Measurements from ENCODE around the gene EDN1. TPM values are rescaled to one million over a fixed set of nuclear protein-coding genes. Genes with fewer than 3 reads are reported as not detected.

The EDN1 gene
- total RNA-seq, 1 experiment from 2014 or later: 25.6 TPM

DNA sequence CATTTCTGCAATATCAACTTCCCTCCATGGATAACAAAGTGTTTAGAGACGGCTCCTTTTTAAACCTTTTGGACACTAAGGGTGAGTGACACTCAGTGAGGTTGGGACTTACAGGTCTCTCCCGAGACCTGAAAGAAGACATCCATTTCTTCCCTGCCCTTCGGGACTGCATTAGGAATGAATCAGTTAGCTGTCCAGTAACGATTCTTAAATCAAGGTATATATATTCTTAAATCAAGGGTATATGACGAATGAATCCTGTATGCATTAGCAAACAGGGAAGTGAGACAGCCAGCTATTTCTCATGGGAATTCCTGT lies 52.9 kb downstream of the EDN1 start:
- DNase-seq (peak; percentile 92), ATAC-seq (peak; percentile 82)
- Histone ChIP-seq H3K36me3 (ENCODE audit: low read depth, low read length) (no peaks in the 10 kb centered on the region), H4K20me1 (ENCODE audit: low read length) (no peaks in the 10 kb centered on the region), H3K27me3 (ENCODE audit: low read length) (no peaks in the 10 kb centered on the region), H3K4me2 (ENCODE audit: low read length) (peak overlapping the region; percentile 63), H2AFZ (ENCODE audit: low read length) (peak overlapping the region; percentile 17; the same call in 1 of the 2 replicates), H3F3A (ENCODE audit: low read length, unreplicated experiment) (peaks cover 19% of the 10 kb centered on the region), H3K9me3 (ENCODE audit: low read length) (no peaks in the 10 kb centered on the region), H3K4me1 (ENCODE audit: insufficient read depth, low read length) (peaks cover 34% of the 10 kb centered on the region), H3K79me2 (ENCODE audit: low read length) (no peaks in the 10 kb centered on the region), H3K27ac (ENCODE audit: low read length) (peak overlapping the region; percentile 90), H3K9me2 (replicated peaks; ENCODE audit: low read length) (no peaks in the 10 kb centered on the region), H3K9ac (ENCODE audit: low read length) (peak overlapping the region; percentile 54), H3K4me3 (ENCODE audit: low read length) (peak overlapping the region; percentile 13)
- ChIA-PET POLR2A (ENCODE audit: unreplicated experiment) (interaction anchor here (0.5 to 1.4 kb wide), 3 partner anchors 16 to 54 kb away, joined by 3 to 17 read pairs (median 6); no protein-coding TSS in a partner anchor), CTCF (interaction anchor here (0.9 kb wide), 1 partner anchor 19 kb away, joined by 5 read pairs; no protein-coding TSS in a partner anchor)
- TF ChIP-seq, protein P1, sequence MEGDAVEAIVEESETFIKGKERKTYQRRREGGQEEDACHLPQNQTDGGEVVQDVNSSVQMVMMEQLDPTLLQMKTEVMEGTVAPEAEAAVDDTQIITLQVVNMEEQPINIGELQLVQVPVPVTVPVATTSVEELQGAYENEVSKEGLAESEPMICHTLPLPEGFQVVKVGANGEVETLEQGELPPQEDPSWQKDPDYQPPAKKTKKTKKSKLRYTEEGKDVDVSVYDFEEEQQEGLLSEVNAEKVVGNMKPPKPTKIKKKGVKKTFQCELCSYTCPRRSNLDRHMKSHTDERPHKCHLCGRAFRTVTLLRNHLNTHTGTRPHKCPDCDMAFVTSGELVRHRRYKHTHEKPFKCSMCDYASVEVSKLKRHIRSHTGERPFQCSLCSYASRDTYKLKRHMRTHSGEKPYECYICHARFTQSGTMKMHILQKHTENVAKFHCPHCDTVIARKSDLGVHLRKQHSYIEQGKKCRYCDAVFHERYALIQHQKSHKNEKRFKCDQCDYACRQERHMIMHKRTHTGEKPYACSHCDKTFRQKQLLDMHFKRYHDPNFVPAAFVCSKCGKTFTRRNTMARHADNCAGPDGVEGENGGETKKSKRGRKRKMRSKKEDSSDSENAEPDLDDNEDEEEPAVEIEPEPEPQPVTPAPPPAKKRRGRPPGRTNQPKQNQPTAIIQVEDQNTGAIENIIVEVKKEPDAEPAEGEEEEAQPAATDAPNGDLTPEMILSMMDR (conservative IDR thresholded peaks at IDR 0.05; ENCODE audit: low read depth, low read length): no peak
- TF ChIP-seq EZH2phosphoT487 (IDR thresholded peaks at IDR 0.05; ENCODE audit: borderline replicate concordance, low read length) (no peak), EZH2 (IDR thresholded peaks at IDR 0.05; ENCODE audit: low read length, unreplicated experiment) (no peak)
- intact Hi-C loops (cut with micrococcal nuclease): loop anchor here (1.0 to 10.0 kb wide), 4 partner anchors 12 to 328 kb away; partner anchors contain the start of gene HIVEP1
- BruUV-seq (replicated peaks): no TSS peak

DNA sequence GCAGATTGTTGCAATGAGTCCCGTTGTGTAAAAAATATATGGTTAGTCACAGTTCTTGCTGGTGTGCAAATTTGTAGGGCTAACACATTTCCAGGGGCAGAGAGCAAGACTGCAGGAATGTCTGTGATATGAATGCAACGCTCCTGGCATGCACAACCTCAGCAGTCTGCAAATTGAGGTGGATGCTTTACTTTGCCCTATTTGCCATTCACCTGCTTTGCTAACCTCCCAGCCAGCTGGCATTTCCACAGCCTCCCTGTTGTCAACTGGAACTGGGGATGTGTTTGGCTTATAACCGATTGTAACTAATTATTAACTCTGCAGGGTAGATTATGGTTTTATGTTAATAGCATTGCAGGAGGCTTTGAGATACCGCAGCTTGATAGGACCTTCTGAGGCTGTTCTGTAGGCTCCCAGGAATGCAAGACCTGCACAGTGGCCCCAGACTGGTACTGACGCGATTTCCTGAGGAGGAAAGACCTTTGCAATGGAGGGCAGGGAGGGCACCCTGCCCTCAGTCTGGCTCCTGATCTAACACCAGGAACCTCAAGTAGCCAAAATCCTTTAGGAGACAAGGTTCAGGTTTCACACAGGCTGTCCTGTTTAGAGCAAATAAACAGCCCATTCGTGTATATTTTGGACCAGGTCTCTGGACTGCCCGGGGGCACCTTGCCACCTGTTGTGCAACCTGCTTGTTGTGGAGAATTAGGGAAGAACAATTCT lies 53.4 kb downstream of the EDN1 start:
- Histone ChIP-seq H3K27me3 (ENCODE audit: low read length) (no peaks in the 10 kb centered on the region), H2AFZ (ENCODE audit: low read length) (peak overlapping the region; percentile 25), H3K79me2 (ENCODE audit: low read length) (no peaks in the 10 kb centered on the region), H3K9me2 (replicated peaks; ENCODE audit: low read length) (no peaks in the 10 kb centered on the region), H3K4me3 (ENCODE audit: low read length) (peak overlapping the region; percentile 32), H4K20me1 (ENCODE audit: low read length) (no peaks in the 10 kb centered on the region), H3K9ac (ENCODE audit: low read length) (peak overlapping the region; percentile 55), H3K9me3 (ENCODE audit: low read length) (no peaks in the 10 kb centered on the region), H3K4me2 (ENCODE audit: low read length) (peak overlapping the region; percentile 63), H3K36me3 (ENCODE audit: low read depth, low read length) (no peaks in the 10 kb centered on the region), H3K27ac (ENCODE audit: low read length) (peak overlapping the region; percentile 90), H3F3A (ENCODE audit: low read length, unreplicated experiment) (peaks cover 19% of the 10 kb centered on the region), H3K4me1 (ENCODE audit: insufficient read depth, low read length) (peaks cover 39% of the 10 kb centered on the region)
- ChIA-PET POLR2A (ENCODE audit: unreplicated experiment) (interaction anchor here (0.5 to 1.4 kb wide), 2 partner anchors 19 to 54 kb away, joined by 3 to 17 read pairs; no protein-coding TSS in a partner anchor), CTCF (interaction anchor here (0.9 kb wide), 1 partner anchor 20 kb away, joined by 5 read pairs; no protein-coding TSS in a partner anchor)
- TF ChIP-seq EZH2 (IDR thresholded peaks at IDR 0.05; ENCODE audit: low read length, unreplicated experiment) (no peak), EZH2phosphoT487 (IDR thresholded peaks at IDR 0.05; ENCODE audit: borderline replicate concordance, low read length) (no peak)
- TF ChIP-seq, protein P1 (conservative IDR thresholded peaks at IDR 0.05; ENCODE audit: low read depth, low read length): no peak
- DNase-seq: peak; percentile 34
- ATAC-seq: peak; percentile 18
- intact Hi-C loops (cut with micrococcal nuclease): loop anchor here (1.0 to 10.0 kb wide), 4 partner anchors 12 to 329 kb away; partner anchors contain the start of gene HIVEP1
- BruUV-seq (replicated peaks): no TSS peak

DNA sequence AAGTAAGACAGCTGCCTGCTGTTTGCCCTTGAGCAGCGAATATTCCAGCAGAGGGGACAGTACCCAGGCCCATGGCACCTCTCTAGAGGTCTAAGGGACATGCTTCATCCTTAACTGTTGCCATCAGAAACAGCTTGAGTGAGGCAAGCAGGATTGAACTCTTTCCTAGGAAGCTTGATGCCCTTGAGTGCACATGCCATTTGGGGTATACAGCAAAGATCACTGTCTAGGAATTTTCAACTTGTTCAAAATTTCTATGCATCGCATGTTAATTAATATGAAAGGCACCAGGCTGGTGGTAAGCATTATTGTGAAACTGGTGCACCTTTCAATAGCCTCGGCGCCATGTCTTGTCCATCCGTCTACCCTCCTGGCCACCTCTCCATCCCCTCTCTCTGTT lies 54.1 kb downstream of the EDN1 start:
- H3K9me2 ChIP-seq (replicated peaks; ENCODE audit: low read length): no peaks in the 10 kb centered on the region
- ChIA-PET POLR2A (ENCODE audit: unreplicated experiment) (no interaction called here), CTCF (no interaction called here)
- peaks cover 19% of the 10 kb centered on the region for H3F3A ChIP-seq (ENCODE audit: low read length, unreplicated experiment)
- ATAC-seq (no peak), DNase-seq (no peak)
- H3K4me2 ChIP-seq (ENCODE audit: low read length): peak overlapping the region; percentile 63
- H3K9me3 ChIP-seq (ENCODE audit: low read length): no peaks in the 10 kb centered on the region
- H3K4me3 ChIP-seq (ENCODE audit: low read length): no peak overlapping the region
- no peaks in the 10 kb centered on the region for H3K27me3 ChIP-seq (ENCODE audit: low read length)
- no peak for TF ChIP-seq EZH2 (IDR thresholded peaks at IDR 0.05; ENCODE audit: low read length, unreplicated experiment)
- TF ChIP-seq EZH2phosphoT487 (IDR thresholded peaks at IDR 0.05; ENCODE audit: borderline replicate concordance, low read length): no peak
- TF ChIP-seq, protein P1 (conservative IDR thresholded peaks at IDR 0.05; ENCODE audit: low read depth, low read length): no peak
- intact Hi-C loops (cut with micrococcal nuclease): loop anchor here (5.0 to 10.0 kb wide), 2 partner anchors 97 to 329 kb away; partner anchors contain the start of gene HIVEP1
- no peaks in the 10 kb centered on the region for H3K36me3 ChIP-seq (ENCODE audit: low read depth, low read length)
- peaks cover 45% of the 10 kb centered on the region for H3K4me1 ChIP-seq (ENCODE audit: insufficient read depth, low read length)
- no peaks in the 10 kb centered on the region for H3K79me2 ChIP-seq (ENCODE audit: low read length)
- BruUV-seq (replicated peaks): no TSS peak
- no peak overlapping the region for H2AFZ ChIP-seq (ENCODE audit: low read length)
- H3K27ac ChIP-seq (ENCODE audit: low read length): peak overlapping the region; percentile 90
- H4K20me1 ChIP-seq (ENCODE audit: low read length): no peaks in the 10 kb centered on the region
- H3K9ac ChIP-seq (ENCODE audit: low read length): peak overlapping the region; percentile 55; the same call in 1 of the 2 replicates
